OCI-M2 (cell line): ENCODE results near the gene GET3.
"Not testable (repeated sequence)": the region's sequence is repeated elsewhere in the genome, so short reads cannot be mapped to it uniquely, and the experiment has no call there.

Experiments
- DNase-seq: peaks from one replicate; lab custom pipeline; 2025; ENCODE audit not compliant: unreplicated experiment; lab: John Stamatoyannopoulos, UW

The GET3 gene

DNA sequence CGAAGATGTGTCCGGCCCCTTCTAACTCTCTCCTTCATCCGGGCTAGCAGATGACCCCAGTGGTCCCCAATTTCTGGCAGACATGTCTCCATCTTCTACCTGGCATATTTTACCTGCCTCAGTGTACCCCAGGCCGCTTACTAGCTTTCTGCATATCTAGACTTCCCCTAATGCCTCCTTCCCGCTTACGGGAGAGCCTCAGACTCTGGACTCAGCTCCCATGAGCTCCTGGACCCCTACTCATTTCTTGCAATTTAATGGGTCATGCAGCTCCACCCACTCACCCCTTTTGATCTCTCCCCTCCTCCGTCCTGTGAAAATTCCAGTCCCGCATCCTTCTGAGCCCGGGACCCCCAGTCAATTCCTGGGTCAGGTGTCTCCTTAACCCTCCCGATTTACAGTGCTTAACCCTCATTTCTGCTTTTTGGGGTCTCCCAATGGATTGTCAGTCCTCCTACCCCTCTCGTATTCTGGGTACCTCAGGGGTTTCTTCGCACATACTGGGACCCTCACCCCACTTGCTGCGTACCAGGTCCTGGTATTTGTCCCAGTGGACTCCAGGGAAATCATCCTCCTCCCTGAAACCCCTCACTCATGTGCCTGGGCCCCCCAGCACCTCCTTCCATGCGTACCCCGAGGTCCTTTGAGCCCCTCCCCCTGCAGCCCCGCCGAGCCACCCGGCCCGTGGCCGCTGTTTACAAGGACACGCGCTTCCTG lies 53.5 kb downstream of the GET3 start:
- no peak for DNase-seq

DNA sequence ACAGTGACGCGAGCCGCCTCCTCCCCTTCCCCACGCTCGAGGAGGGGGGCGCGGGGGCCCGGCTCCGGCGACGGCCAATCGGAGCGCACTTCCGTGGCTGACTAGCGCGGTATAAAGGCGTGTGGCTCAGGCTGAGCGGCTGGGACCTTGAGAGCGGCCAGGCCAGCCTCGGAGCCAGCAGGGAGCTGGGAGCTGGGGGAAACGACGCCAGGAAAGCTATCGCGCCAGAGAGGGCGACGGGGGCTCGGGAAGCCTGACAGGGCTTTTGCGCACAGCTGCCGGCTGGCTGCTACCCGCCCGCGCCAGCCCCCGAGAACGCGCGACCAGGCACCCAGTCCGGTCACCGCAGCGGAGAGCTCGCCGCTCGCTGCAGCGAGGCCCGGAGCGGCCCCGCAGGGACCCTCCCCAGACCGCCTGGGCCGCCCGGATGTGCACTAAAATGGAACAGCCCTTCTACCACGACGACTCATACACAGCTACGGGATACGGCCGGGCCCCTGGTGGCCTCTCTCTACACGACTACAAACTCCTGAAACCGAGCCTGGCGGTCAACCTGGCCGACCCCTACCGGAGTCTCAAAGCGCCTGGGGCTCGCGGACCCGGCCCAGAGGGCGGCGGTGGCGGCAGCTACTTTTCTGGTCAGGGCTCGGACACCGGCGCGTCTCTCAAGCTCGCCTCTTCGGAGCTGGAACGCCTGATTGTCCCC lies 54.2 kb downstream of the GET3 start, which contains the start of gene JUNB:
Gene JUNB, plus strand, starts transcription at position 142 of the 706 bp plus-strand sequence. Its CDS starts 286 bp downstream, at position 428.
- no peak for DNase-seq

DNA sequence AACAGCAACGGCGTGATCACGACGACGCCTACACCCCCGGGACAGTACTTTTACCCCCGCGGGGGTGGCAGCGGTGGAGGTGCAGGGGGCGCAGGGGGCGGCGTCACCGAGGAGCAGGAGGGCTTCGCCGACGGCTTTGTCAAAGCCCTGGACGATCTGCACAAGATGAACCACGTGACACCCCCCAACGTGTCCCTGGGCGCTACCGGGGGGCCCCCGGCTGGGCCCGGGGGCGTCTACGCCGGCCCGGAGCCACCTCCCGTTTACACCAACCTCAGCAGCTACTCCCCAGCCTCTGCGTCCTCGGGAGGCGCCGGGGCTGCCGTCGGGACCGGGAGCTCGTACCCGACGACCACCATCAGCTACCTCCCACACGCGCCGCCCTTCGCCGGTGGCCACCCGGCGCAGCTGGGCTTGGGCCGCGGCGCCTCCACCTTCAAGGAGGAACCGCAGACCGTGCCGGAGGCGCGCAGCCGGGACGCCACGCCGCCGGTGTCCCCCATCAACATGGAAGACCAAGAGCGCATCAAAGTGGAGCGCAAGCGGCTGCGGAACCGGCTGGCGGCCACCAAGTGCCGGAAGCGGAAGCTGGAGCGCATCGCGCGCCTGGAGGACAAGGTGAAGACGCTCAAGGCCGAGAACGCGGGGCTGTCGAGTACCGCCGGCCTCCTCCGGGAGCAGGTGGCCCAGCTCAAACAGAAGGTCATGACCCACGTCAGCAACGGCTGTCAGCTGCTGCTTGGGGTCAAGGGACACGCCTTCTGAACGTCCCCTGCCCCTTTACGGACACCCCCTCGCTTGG lies 55.0 kb downstream of the GET3 start:
- DNase-seq: no peak

DNA sequence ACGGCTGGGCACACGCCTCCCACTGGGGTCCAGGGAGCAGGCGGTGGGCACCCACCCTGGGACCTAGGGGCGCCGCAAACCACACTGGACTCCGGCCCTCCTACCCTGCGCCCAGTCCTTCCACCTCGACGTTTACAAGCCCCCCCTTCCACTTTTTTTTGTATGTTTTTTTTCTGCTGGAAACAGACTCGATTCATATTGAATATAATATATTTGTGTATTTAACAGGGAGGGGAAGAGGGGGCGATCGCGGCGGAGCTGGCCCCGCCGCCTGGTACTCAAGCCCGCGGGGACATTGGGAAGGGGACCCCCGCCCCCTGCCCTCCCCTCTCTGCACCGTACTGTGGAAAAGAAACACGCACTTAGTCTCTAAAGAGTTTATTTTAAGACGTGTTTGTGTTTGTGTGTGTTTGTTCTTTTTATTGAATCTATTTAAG lies 55.6 kb downstream of the GET3 start:
- no peak for DNase-seq

DNA sequence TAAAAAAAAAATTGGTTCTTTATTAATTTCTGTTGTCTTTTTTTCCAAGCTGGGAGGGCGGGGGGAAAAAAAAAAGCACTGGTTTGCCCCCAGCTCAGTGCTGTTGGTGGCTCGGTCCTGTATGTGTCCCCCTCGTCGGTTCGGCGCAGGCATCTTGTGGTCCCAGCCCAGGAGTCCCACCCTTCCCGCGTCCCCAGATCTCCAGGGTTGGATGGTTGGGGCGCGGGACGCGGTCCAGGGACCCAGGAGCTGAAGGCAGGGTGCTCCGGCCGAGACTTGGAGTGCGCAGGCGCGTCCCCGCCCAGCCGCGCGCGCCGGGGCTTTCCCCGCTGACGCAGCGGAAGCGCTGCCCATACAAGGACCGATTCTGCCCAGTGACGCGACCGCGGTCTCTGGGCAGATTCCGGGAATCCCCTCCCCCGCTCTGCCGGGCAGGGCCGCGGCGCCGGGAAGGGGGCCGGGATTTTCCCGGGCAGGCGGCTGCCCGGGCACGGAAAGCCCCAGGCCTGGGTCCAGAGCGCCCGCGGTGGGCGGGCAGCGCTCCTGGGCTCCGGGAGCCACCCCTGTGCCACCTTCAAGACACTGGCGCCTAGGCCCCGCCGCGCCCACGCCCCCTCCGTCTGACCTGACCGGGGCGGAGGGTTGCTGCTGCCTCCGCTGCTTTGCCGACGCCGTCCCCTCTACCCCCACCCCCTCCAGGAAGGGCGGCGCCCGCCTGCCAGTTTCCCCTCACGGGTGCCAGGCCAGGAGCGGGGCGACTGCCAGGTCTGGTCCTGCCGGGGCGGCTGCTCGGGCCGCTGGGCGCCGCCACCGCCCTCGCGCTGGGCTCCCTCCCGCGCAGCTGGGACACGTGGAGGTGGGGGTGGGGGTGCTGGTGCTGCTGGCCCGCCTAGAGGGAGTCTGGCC lies 56.2 kb downstream of the GET3 start:
- no peak for DNase-seq

DNA sequence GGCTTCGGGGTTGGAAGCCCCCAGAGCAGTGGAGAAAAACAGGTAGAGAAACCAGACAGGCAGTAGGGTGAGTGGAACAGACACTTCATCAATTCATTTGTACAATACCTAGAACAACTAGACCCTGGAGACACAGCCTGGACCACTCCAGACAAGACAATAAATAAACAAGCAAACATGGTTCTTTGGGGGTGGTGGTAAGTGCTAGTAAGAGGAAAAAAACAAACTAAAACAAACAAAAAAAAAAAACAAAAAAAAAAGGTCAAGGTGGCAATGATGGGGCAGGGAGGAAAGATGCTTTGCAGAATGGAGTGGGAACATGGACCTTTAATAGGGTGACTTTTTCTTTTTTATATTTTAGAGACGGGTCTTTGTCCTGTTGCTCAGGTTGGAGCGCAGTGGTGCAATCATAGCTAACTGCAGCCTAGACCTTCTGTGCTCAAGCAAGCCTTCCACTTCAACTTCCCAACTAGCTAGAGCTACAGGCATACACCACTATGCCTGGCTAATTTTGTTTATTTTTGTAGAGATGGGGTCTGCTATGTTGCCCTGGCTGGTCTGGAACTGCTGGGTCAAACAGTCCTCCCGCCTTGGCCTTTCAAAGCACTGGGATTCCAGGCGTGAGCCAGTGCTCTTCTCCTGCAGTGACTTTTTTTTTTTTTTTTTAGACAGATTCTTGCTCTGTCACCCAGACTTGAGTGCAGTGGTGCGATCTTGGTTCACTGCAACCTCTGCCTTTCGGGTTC lies 57.1 kb downstream of the GET3 start:
- no peak for DNase-seq

DNA sequence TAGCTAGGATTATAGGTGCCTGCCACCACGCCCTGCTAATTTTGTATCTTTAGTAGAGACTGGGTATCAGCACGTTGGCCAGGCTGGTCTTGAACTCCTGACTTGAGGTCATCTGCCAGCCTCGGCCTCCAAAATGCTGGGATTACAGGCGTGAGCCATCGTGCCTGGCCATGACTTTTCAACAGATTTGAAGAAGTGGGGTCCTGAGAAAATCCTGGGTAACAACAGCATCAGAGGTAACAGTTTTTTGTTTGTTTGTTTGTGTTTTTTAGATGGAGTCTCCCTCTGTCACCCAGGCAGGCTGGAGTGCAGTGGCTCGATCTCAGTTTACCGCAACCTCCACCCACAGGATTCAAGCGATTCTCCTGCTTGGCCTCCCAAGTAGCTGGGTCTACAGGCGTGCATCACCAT lies 57.7 kb downstream of the GET3 start:
- no peak for DNase-seq

DNA sequence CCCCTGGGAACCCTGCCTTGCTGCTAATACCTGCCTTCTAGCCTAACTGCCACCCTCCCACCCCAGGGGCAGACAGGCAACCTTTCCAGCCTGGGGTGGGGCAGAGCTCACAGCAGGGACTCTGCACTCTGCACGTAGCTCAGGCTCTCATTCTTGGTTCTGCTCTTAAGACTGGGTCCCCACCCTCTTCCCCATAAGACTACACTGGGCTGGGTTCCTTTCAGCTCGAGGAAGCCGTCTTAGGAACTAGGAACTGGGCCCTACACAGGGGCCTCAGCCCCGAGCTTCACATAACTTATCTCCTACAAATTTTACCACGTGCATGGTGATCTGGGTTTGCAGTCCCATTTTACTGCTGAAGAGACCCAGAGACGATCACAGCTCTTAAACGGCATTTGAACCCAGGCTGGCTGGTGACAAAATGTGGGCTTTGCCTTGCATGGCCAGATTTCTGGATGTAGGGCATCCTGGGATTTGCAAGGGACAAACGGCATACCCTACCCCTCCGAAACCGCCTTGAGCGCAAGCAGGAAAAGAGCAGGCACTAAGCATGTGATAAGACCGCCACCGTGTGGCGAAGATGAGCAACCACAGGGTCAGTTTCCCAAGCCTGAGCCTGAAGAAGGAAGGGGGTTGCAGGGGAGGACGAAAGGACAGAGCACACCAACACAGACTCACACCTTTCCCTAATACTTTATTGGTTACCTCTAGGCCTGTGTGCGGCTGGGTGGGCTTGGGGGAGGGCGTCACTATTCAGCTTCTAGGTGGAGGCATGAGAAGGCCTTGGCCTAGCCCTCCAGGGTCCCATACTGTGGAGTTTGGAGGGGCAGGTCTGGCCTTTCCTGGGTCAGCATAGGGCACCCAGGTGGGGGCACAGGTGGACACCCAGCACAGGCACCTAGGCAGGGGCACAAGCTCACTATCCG lies 59.1 kb downstream of the GET3 start:
- no peak for DNase-seq

DNA sequence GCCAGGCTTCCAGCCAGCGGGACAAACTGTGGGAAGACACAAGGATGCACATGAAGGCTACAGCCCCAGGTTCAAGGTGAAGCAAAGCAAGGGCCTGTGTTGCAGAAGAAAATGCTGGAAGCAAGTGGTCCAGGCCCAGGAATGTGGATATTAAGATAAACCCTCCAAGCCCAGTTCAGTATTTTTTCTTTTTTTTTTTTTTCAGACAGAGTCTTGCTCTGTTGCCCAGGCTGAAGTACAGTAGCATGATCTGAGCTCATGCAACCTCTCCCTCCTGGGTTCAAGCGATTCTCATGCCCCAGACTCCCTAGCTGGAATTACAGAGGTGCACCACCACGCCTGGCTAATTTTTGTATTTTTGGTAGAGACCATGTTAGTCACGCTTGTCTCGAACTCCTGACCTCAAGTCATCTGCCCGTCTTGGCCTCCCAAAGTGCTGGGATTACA lies 59.9 kb downstream of the GET3 start:
- no peak for DNase-seq

DNA sequence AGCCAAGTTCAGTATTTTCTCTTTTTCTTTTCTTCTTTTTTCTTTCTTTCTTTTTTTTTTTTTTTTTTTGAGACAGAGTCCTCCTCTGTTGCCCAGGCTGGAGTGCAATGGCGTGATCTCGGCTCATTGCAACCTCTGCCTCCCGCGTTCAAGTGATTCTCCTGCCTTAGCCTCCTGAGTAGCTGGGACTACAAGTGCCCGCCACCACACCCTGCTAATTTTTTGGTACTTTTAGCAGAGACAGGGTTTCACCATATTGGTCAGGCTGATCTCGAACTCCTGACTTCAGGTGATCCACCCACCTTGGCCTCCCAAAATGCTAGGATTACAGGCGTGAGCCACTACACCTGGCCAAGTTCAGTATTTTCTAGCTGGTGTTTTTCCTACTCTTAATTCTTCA lies 60.3 kb downstream of the GET3 start:
- not testable (repeated sequence) for DNase-seq
